ENCODE results near the gene TP63. TPM values are rescaled to one million over a fixed set of nuclear protein-coding genes. Genes with fewer than 3 reads are reported as not detected.

TP63 gene
- total RNA-seq, 2 donors from 2014 or later: not detected

DNA sequence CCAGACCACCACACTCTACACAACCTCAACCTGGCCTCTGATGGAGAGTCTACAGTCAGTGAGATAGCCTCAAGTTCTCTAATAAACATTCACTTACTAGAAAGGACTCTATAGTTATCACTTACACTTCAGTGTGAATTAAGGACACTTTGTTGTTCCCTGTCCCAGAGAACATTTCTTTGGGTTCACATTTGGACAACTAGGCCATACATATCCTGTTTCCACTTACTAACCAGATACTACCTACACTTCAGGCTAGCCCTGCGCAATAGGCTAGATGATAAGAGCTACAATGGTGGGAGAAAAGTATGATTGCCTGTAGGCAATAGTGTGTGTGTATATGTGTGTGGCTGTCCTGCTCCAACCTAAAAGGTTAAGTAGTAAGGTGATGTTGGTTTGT, 72.7 kb downstream of the TP63 start:
- Mint-ChIP-seq H3K4me3 (no peak overlapping the region), H3K4me1 (peaks cover 25% of the 10 kb centered on the region), H3K27me3 (ENCODE audit: insufficient read depth) (peaks cover 21% of the 10 kb centered on the region), H3K27ac (no peak overlapping the region), H3K9me3 (no peaks in the 10 kb centered on the region), H3K36me3 (ENCODE audit: low read depth) (no peaks in the 10 kb centered on the region)
- H3K4me1 ChIP-seq (ENCODE audit: control insufficient read depth, insufficient read depth, low read length): peaks cover 6% of the 10 kb centered on the region
- peaks cover 39% of the 10 kb centered on the region for H3K27me3 ChIP-seq (ENCODE audit: control insufficient read depth, insufficient read depth, low read length, poor library complexity, severe bottlenecking)
- TF ChIP-seq, protein P1, sequence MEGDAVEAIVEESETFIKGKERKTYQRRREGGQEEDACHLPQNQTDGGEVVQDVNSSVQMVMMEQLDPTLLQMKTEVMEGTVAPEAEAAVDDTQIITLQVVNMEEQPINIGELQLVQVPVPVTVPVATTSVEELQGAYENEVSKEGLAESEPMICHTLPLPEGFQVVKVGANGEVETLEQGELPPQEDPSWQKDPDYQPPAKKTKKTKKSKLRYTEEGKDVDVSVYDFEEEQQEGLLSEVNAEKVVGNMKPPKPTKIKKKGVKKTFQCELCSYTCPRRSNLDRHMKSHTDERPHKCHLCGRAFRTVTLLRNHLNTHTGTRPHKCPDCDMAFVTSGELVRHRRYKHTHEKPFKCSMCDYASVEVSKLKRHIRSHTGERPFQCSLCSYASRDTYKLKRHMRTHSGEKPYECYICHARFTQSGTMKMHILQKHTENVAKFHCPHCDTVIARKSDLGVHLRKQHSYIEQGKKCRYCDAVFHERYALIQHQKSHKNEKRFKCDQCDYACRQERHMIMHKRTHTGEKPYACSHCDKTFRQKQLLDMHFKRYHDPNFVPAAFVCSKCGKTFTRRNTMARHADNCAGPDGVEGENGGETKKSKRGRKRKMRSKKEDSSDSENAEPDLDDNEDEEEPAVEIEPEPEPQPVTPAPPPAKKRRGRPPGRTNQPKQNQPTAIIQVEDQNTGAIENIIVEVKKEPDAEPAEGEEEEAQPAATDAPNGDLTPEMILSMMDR (conservative IDR thresholded peaks at IDR 0.05): no peak
- WGBS, 2 experiments (ENCODE audit: insufficient coverage in 1 of 2, insufficient read length in 1 of 2): no CpG with 5 or more reads among the region's 1 CpG
- no peaks in the 10 kb centered on the region for H3K9me3 ChIP-seq (ENCODE audit: control insufficient read depth, low read length)
- H3K36me3 ChIP-seq (ENCODE audit: control insufficient read depth, insufficient read depth, low read length): no peaks in the 10 kb centered on the region
- H3K4me3 ChIP-seq (ENCODE audit: low read length): no peak overlapping the region
- no peak for DNase-seq
- H3K9ac ChIP-seq (ENCODE audit: extremely low read depth, low read length, poor library complexity, severe bottlenecking): no peak overlapping the region
- no peak overlapping the region for H3K27ac ChIP-seq (ENCODE audit: low read depth, low read length)

DNA sequence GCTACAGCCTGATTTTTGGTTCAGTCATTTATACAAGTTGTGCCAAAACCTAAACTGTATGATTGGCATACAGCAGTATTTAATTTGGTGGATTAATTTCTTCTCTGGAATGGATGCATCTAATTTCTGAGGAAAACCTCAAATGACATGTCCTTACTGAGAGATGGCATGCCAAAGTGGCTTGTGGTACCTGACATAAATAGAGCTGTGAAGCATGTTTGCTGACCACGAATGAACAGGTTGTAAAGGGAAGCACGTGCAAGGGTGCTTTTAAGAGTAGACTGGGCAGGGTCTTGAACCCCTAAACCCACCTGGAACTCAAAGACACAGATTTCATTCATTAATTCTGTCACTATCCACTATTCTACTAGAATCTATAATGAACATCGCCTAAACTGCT, 77.2 kb downstream of the TP63 start:
- H3K4me1 ChIP-seq (ENCODE audit: control insufficient read depth, insufficient read depth, low read length): no peaks in the 10 kb centered on the region
- no peak overlapping the region for H3K27ac ChIP-seq (ENCODE audit: low read depth, low read length)
- Mint-ChIP-seq H3K4me1 (peaks cover 8% of the 10 kb centered on the region), H3K27ac (no peak overlapping the region), H3K27me3 (ENCODE audit: insufficient read depth) (peaks cover 6% of the 10 kb centered on the region), H3K9me3 (no peaks in the 10 kb centered on the region), H3K4me3 (no peak overlapping the region), H3K36me3 (ENCODE audit: low read depth) (no peaks in the 10 kb centered on the region)
- H3K9me3 ChIP-seq (ENCODE audit: control insufficient read depth, low read length): no peaks in the 10 kb centered on the region
- peaks cover 15% of the 10 kb centered on the region for H3K27me3 ChIP-seq (ENCODE audit: control insufficient read depth, insufficient read depth, low read length, poor library complexity, severe bottlenecking)
- TF ChIP-seq, protein P1 (conservative IDR thresholded peaks at IDR 0.05): no peak
- H3K9ac ChIP-seq (ENCODE audit: extremely low read depth, low read length, poor library complexity, severe bottlenecking): no peak overlapping the region
- WGBS, 2 experiments (ENCODE audit: insufficient coverage in 1 of 2, insufficient read length in 1 of 2): 96% methylated on average over 3 of the region's 3 CpGs; no CpG with 5 or more reads in 1 of the 2 experiments
- no peak overlapping the region for H3K4me3 ChIP-seq (ENCODE audit: low read length)
- DNase-seq: no peak
- H3K36me3 ChIP-seq (ENCODE audit: control insufficient read depth, insufficient read depth, low read length): no peaks in the 10 kb centered on the region

DNA sequence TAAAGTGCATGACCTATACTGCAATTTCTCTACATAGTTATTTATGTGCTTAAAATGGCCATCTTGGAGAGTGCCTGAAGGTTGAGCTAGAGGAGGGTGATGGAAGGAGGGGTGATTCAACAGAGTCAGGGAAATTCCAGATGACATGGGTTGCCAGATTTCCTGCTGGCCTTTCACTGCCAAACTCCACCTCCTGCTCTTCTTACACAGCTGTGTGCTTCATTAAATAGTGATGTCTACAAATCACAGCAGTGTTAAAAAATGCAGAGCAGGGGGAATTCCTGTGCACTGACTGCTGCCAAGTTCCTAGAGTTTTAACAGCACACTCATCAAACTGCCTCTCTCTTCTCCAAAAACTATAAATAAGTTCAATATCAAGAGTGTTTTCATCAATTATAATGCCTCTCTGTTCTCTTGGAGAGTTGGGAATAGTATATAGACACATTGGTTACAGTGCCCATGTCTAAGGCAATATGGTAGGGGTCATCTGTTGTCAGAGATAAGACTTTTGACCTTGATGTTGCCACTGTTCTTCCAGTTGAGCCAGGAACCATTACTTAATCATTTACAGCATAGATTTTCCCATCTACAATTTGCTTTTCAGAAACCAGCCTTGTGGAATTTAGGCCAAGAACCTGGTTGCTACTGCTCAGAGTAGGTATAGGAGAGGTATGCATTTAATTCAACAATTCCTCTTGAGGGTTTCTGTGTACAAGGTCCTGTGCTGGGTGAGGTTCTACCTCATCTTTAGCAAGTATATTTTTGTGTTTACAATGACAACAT, 79.6 kb downstream of the TP63 start:
- no peak overlapping the region for H3K4me3 ChIP-seq (ENCODE audit: low read length)
- no peaks in the 10 kb centered on the region for H3K9me3 ChIP-seq (ENCODE audit: control insufficient read depth, low read length)
- H3K36me3 Mint-ChIP-seq (ENCODE audit: low read depth): no peaks in the 10 kb centered on the region
- no peaks in the 10 kb centered on the region for H3K27me3 Mint-ChIP-seq (ENCODE audit: insufficient read depth)
- H3K27ac Mint-ChIP-seq: no peak overlapping the region
- H3K27ac ChIP-seq (ENCODE audit: low read depth, low read length): no peak overlapping the region
- peaks cover 4% of the 10 kb centered on the region for H3K27me3 ChIP-seq (ENCODE audit: control insufficient read depth, insufficient read depth, low read length, poor library complexity, severe bottlenecking)
- TF ChIP-seq, protein P1 (conservative IDR thresholded peaks at IDR 0.05): no peak
- no peaks in the 10 kb centered on the region for H3K9me3 Mint-ChIP-seq
- H3K4me1 Mint-ChIP-seq: peaks cover 7% of the 10 kb centered on the region
- no peak overlapping the region for H3K9ac ChIP-seq (ENCODE audit: extremely low read depth, low read length, poor library complexity, severe bottlenecking)
- H3K36me3 ChIP-seq (ENCODE audit: control insufficient read depth, insufficient read depth, low read length): no peaks in the 10 kb centered on the region
- DNase-seq: no peak
- H3K4me3 Mint-ChIP-seq: no peak overlapping the region
- no peaks in the 10 kb centered on the region for H3K4me1 ChIP-seq (ENCODE audit: control insufficient read depth, insufficient read depth, low read length)
